Heart left ventricle (tissue), 13 donors: Measurements from ENCODE around the gene SLC30A4.

ENCODE experiments used
- POLR2A ChIP-seq, 2 donors: fragments of 450-650 bp; IDR thresholded peaks; one replicate each; pipeline ENCODE4 v1.6.1; 2017; ENCODE audit warnings: antibody characterized with exemption in 2 of 2, mild to moderate bottlenecking in 2 of 2, moderate library complexity in 2 of 2
- TF ChIP-seq, protein P1 (sequence below), 12 donors: fragments of 200-600 bp; sonication (generic) in 4 of 12; IDR thresholded peaks; one replicate each; pipeline versions ENCODE4 v1.5.0 to v1.8.0; 2018 to 2022; ENCODE audit warnings: antibody characterized with exemption in 12 of 12, mild to moderate bottlenecking in 5 of 12
- donor health status: ischemic (EF 13 %, LVEDD 7.1; RV severe dilation, severe dysfunction).
- donor health status: DM: no; HTN: yes; CAD: no.
- donor health status: DM: no; HTN: no; CAD: no.
- donor health status: ischemic (EF 25% LVEDD 6.9; RV normal size, moderate dysfunction).
- donor health status: ischemic (EF 25% LVEDD 5.7; RV mildly dilated, moderate dysfunction).
- donor health status: ischemic (EF 35%, LVEDD 5.7; RV mildly dilated, moderate dysfunction).
- donor health status: nonischemic (EF 11% LVEDD 7.7; RV severe dilation, severe dysfunction).
- donor health status: DM: yes; HTN: yes; CAD: no.
- donor health status: PGD.
- donor health status: ischemic (EF 29% LVEDD 5.4; RV normal size, mild dysfunction).
- donor health status: nonischemic (EF 23%, LVEDD 6.1; RV moderate dilation, normal function).

DNA sequence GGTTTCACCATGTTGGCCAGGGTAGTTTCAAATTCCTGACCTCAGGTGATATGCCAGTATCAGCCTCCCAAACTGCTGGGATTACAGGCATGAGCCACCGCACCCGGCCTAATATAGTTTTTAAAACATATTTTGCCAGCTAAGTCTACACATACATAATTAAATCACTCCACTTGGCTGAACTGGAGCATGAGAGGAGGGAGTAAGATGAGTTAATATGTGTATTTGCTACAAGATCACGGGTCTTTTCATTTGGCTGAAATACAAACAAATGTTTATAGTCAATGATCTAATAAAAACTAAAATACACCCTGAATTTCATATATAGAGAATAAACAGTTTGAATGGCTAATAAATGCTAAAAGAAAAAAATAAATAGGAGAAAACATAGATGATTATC lies 25.3 kb downstream of the SLC30A4 start:
- TF ChIP-seq, protein P1, sequence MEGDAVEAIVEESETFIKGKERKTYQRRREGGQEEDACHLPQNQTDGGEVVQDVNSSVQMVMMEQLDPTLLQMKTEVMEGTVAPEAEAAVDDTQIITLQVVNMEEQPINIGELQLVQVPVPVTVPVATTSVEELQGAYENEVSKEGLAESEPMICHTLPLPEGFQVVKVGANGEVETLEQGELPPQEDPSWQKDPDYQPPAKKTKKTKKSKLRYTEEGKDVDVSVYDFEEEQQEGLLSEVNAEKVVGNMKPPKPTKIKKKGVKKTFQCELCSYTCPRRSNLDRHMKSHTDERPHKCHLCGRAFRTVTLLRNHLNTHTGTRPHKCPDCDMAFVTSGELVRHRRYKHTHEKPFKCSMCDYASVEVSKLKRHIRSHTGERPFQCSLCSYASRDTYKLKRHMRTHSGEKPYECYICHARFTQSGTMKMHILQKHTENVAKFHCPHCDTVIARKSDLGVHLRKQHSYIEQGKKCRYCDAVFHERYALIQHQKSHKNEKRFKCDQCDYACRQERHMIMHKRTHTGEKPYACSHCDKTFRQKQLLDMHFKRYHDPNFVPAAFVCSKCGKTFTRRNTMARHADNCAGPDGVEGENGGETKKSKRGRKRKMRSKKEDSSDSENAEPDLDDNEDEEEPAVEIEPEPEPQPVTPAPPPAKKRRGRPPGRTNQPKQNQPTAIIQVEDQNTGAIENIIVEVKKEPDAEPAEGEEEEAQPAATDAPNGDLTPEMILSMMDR (IDR thresholded peaks at IDR 0.05): no peak
- TF ChIP-seq POLR2A (IDR thresholded peaks at IDR 0.05): no peak
